Thyroid gland (tissue), 4 donors: ENCODE data around the gene ITM2B. TPM values are rescaled to one million over a fixed set of nuclear protein-coding genes. Genes with fewer than 3 reads are reported as not detected.
"Not testable (repeated sequence)": the region's sequence is repeated elsewhere in the genome, so short reads cannot be mapped to it uniquely, and the experiment has no call there.

ENCODE experiments used
- DNase-seq, 2 donors: peaks; one replicate each; pipeline ENCODE4 v3.0.0-alpha.2; 2019
- H3K27ac ChIP-seq, 3 donors: fragments of 200-600 bp; sonication (generic); 1 replicate in 2 of 3; 2 replicates in 1 of 3; pipeline ENCODE4 v1.5.1; 2016 to 2019; ENCODE audit warnings: mild to moderate bottlenecking in 1 of 3, moderate library complexity in 1 of 3
- H3K27me3 ChIP-seq: fragments of 200-600 bp; sonication (generic); one replicate; pipeline ENCODE4 v1.5.1; 2019
- H3K36me3 ChIP-seq, 2 donors: fragments of 200-600 bp; sonication (generic); one replicate each; pipeline ENCODE4 v1.5.1; 2016 to 2019
- H3K4me1 ChIP-seq, 2 donors: fragments of 200-600 bp; sonication (generic); one replicate each; pipeline ENCODE4 v1.5.1; 2017 to 2019
- H3K4me3 ChIP-seq, 3 donors: fragments of 200-600 bp; sonication (generic); replicated peaks in 1 of 3; 1 replicate in 2 of 3; 2 replicates in 1 of 3; pipeline ENCODE4 v1.5.1; 2016; ENCODE audit warnings: mild to moderate bottlenecking in 1 of 3
- H3K9me3 ChIP-seq: fragments of 200-600 bp; sonication (generic); one replicate; pipeline ENCODE4 v1.5.1; 2017
- CTCF ChIP-seq, 6 experiments: fragments of 200-600 bp in 3 of 6; fragments of 450-650 bp in 3 of 6; sonication (generic) in 3 of 6; IDR thresholded peaks; one replicate each; pipeline ENCODE4 v1.5.1; 2016 to 2019; ENCODE audit warnings: antibody characterized with exemption in 6 of 6, mild to moderate bottlenecking in 2 of 6, inconsistent platforms in 1 of 6, moderate library complexity in 1 of 6
- POLR2A ChIP-seq, 2 donors: fragments of 450-650 bp; IDR thresholded peaks; one replicate each; pipeline ENCODE4 v1.6.1; 2017; ENCODE audit warnings: antibody characterized with exemption in 2 of 2, mild to moderate bottlenecking in 2 of 2, moderate library complexity in 1 of 2
- WGBS, 2 donors: methylation state at CpG; one replicate each; pipeline ENCODE4 v1.1.5; 2017; 5-methylcytosine and 5-hydroxymethylcytosine counted together
- intact Hi-C: fragments of 100-400 bp; cut with DNase I; formaldehyde crosslinking; loops from one replicate; pipeline ENCODE4 v1.15.1; 2023
- total RNA-seq, 4 donors: library from RNA; depleted of rRNA; stranded (reverse); fragments of >200 nt; gene quantifications; one replicate each; pipeline ENCODE4 v1.2.3, GENCODE V29; 2016

ITM2B gene
- total RNA-seq, 4 donors from 2014 or later: 550 to 716 (median 624) TPM

DNA sequence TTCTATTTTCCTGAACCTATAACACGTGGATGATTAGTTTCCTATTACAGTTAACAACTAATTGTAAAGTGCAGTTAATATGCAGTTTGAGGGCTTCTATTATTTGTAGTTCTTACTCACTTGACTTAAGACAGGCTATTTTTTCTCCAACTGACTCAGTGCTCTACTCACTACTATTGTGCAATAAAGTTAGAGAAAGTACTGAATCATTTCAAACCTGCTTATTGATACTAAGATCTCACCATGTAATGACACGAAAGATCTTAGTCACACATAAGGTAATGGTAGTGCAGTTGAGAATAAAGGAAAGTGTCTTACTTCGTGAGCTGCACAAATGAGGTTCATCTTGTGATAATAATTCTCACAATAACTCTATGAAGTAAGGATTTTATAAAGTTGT, 22.8 kb upstream of the ITM2B start:
- H3K27me3 ChIP-seq: no peaks in the 10 kb centered on the region
- DNase-seq: no peak
- no peak overlapping the region for H3K27ac ChIP-seq
- 90% methylated on average over 3 of the region's 3 CpGs for WGBS, 2 donors
- no peaks in the 10 kb centered on the region for H3K4me1 ChIP-seq
- no peaks in the 10 kb centered on the region for H3K36me3 ChIP-seq
- no peak overlapping the region for H3K4me3 ChIP-seq
- no peaks in the 10 kb centered on the region for H3K9me3 ChIP-seq
- intact Hi-C loops: no loop called here
- TF ChIP-seq POLR2A (IDR thresholded peaks at IDR 0.05) (no peak), CTCF (IDR thresholded peaks at IDR 0.05) (no peak)

- DNase-seq: no peak
- no peak overlapping the region for H3K4me3 ChIP-seq
- intact Hi-C loops: no loop called here
- 94 to 100% methylated on average over 1 of the region's 1 CpG for WGBS, 2 donors
- no peaks in the 10 kb centered on the region for H3K36me3 ChIP-seq
- no peak overlapping the region for H3K27ac ChIP-seq
- no peaks in the 10 kb centered on the region for H3K4me1 ChIP-seq
- no peaks in the 10 kb centered on the region for H3K27me3 ChIP-seq
- H3K9me3 ChIP-seq: no peaks in the 10 kb centered on the region
- no peak for TF ChIP-seq CTCF (IDR thresholded peaks at IDR 0.05)
- no peak for TF ChIP-seq POLR2A (IDR thresholded peaks at IDR 0.05)
These were observed 18.4 kb upstream of the ITM2B start for GRCh38 chr13:48214519-48215121.

DNA sequence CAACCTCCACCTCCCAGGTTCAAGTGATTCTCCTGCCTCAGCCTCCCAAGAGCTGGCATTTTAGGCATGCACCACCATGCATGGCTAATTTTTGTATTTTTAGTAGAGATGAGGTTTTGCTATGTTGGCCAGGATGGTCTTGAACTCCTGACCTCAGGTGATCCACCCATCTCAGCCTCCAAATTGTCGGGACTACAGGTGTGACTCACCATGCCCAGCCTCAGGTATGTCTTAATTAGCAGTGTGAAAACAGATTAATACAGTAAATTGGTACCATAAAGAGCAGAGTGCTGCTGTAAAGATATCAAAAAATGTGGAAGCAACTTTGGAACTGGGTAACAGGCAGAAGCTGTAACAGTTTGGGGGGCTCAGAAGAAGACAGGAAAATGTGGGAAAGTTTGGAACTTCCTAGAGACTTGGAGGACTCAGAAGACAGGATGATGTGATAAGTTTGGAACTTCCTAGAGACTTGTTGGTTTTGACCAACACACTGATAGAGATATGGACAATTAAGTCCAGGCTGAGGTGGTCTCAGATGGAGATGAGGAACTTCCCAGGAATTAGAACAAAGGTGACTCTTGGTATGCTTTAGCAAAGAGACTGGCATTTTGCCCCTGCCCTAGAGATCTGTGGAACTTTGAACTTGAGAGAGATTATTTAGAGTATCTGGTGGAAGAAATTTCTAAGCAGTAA, 17.3 kb upstream of the ITM2B start:
- H3K27me3 ChIP-seq, H3K4me3 ChIP-seq, H3K9me3 ChIP-seq, DNase-seq, intact Hi-C loops, H3K4me1 ChIP-seq, H3K27ac ChIP-seq, H3K36me3 ChIP-seq: not testable (repeated sequence)
- WGBS, 2 donors: 73 to 100% methylated on average over 1 of the region's 1 CpG

DNA sequence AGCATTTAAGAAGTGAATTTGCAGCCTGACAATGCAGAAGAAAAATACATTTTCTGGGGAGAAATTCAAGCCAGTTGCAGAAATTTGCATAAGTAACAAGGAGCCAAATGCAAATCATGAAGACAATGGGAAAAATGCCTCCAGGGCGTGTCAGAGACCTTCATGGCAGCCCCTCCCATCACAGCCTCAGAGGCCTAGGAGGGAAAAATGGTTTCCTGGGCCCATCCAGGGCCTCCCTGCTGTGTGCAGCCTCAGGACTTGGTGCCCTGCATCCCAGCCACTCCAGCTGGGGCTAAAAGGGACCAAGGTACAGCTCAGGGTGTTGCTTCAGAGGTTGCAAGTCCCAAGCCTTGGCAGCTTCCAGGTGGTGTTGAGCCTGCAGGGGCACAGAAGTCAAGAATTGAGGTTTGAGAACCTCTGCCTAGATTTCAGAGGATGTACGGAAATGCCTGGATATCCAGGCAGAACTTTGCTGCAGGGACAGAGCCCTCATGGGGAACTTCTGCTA, 16.7 kb upstream of the ITM2B start:
- DNase-seq: no peak
- no peak overlapping the region for H3K4me3 ChIP-seq
- H3K36me3 ChIP-seq: no peaks in the 10 kb centered on the region
- no peaks in the 10 kb centered on the region for H3K27me3 ChIP-seq
- 95 to 100% methylated on average over 1 to 2 of the region's 2 CpGs for WGBS, 2 donors
- no peak overlapping the region for H3K27ac ChIP-seq
- intact Hi-C loops: no loop called here
- H3K9me3 ChIP-seq: no peaks in the 10 kb centered on the region
- no peaks in the 10 kb centered on the region for H3K4me1 ChIP-seq
- TF ChIP-seq POLR2A (IDR thresholded peaks at IDR 0.05) (no peak), CTCF (IDR thresholded peaks at IDR 0.05) (no peak)

DNA sequence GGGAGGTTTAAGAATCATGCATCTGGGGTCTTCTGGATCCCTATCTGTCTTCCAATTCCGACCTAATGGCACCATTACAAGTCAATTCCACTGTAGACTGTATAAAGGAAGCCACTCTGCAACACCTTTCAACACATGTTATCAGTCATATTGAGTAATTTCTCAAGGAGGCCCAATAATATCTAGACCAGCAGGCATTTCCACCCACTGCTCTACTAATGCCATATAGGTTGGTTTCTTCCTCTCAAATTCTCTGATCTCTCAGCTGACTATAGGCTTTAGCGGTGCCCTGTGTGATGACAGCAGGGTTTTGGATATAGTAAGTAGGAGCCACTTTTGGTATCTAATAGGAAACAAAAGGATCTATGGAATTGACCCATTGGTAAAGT, 12.4 kb upstream of the ITM2B start:
- H3K27ac ChIP-seq: peak overlapping the region; percentile 43 to 65 (median 52)
- WGBS, 2 donors: 87% methylated on average over 2 of the region's 2 CpGs
- TF ChIP-seq CTCF (IDR thresholded peaks at IDR 0.05) (no peak), POLR2A (IDR thresholded peaks at IDR 0.05) (no peak)
- H3K36me3 ChIP-seq: no peaks in the 10 kb centered on the region
- no peak overlapping the region for H3K4me3 ChIP-seq
- no peak for DNase-seq
- intact Hi-C loops: no loop called here
- peaks cover 0 to 16% of the 10 kb centered on the region in 2 donors for H3K4me1 ChIP-seq
- H3K9me3 ChIP-seq: no peaks in the 10 kb centered on the region
- no peaks in the 10 kb centered on the region for H3K27me3 ChIP-seq
